ENCODE data around the gene GNA14.

DNA sequence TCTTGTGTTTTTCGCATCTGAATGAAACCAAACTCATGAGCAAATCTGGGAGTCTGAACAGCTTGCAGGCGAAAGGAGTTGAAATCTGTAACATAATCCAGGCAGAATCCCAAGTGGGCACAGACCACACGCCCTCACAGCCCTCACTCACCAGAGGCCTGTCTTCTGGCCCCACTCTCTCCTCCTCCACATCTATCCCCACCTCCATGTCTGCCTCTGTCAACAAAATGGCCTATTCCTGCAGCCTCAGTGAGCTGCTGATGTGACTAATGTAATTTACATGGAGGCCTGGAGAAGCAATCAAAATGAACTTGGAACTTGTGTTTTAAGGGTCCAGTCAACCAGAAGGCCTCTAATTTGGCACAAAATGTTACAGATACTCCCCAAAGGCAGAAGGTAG, 136.6 kb downstream of the GNA14 start:
- TF ChIP-seq, protein P1, sequence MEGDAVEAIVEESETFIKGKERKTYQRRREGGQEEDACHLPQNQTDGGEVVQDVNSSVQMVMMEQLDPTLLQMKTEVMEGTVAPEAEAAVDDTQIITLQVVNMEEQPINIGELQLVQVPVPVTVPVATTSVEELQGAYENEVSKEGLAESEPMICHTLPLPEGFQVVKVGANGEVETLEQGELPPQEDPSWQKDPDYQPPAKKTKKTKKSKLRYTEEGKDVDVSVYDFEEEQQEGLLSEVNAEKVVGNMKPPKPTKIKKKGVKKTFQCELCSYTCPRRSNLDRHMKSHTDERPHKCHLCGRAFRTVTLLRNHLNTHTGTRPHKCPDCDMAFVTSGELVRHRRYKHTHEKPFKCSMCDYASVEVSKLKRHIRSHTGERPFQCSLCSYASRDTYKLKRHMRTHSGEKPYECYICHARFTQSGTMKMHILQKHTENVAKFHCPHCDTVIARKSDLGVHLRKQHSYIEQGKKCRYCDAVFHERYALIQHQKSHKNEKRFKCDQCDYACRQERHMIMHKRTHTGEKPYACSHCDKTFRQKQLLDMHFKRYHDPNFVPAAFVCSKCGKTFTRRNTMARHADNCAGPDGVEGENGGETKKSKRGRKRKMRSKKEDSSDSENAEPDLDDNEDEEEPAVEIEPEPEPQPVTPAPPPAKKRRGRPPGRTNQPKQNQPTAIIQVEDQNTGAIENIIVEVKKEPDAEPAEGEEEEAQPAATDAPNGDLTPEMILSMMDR (conservative IDR thresholded peaks at IDR 0.05 in 1 of 2, IDR thresholded peaks at IDR 0.05 in 1 of 2; ENCODE audit: low read depth in 1 of 2, low read length in 2 of 2), result no peak
- no peak for TF ChIP-seq EZH2 (IDR thresholded peaks at IDR 0.05; ENCODE audit: low read length, missing control alignments)

Measured in fibroblast of lung (primary cell).